ENCODE data around the gene PCBP3. TPM values are rescaled to one million over a fixed set of nuclear protein-coding genes. Genes with fewer than 3 reads are reported as not detected.

The PCBP3 gene
- total RNA-seq, 1 donor from 2014 or later: not detected

DNA sequence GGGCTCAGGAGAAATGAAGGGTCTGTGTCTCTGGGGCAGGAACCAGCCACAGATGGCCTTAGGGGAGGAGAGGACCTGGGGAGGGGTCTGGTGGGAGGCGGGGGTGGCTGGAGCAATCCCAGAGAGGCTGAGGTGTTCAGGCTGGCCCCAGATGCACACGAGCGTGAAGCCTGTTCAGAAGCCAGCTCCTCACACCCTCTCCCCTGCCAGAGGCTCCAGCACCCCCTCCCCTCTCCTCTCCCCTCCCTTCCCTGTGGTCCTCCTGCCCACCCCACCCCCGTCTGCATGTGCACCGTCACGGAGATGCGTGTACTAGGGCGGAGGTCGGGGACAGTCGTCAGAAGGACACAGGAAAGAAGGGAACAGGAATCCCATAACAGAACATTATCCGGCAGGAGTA, 223.0 kb downstream of the PCBP3 start:
- DNase-seq: no peak

GRCh38 chr21:45867041-45867666, 223.6 kb downstream of the PCBP3 start:
- DNase-seq: no peak

DNA sequence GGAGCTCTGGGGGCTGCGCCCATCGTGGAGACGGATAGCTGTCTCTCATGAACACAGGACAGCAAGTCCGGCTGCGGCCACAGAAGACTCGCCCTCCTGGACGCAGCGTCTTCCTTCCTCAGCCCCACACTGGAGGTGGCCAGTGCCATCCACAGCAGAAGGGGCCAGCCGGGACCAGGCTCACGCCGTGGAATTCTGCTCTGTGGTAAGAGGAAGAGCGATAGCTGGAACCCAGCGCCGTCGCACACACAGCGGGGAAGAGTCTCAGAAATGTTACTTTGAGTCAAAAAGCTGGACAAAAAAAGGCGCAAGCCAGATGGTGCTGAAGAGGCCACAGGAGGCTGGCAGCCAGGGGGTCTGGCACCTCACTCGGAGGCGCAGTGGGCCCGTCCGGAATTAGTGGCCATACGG, 224.2 kb downstream of the PCBP3 start:
- DNase-seq: no peak

- no peak for DNase-seq
Observed at GRCh38 chr21:45868086-45868485, 224.6 kb downstream of the PCBP3 start.

DNA sequence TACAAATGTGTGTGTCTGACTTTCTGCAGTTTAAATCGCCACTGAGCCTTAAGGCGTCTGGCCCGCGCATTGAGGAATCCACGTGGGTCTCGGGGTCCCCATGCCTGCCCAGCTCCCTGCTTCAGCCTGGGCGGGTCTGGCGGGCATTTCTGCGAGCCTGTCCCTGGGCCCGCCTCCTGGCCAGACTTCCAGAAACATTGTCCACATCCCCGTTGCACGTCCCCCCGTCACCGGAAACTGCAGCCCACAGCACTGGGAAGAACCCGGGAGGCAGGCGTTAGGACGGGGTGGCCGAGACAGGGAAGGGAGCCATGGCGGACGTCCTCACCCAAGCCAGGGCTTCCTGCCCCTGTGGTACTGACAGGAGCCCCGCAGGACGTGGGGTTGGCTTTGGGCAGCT, 225.0 kb downstream of the PCBP3 start:
- no peak for DNase-seq

DNA sequence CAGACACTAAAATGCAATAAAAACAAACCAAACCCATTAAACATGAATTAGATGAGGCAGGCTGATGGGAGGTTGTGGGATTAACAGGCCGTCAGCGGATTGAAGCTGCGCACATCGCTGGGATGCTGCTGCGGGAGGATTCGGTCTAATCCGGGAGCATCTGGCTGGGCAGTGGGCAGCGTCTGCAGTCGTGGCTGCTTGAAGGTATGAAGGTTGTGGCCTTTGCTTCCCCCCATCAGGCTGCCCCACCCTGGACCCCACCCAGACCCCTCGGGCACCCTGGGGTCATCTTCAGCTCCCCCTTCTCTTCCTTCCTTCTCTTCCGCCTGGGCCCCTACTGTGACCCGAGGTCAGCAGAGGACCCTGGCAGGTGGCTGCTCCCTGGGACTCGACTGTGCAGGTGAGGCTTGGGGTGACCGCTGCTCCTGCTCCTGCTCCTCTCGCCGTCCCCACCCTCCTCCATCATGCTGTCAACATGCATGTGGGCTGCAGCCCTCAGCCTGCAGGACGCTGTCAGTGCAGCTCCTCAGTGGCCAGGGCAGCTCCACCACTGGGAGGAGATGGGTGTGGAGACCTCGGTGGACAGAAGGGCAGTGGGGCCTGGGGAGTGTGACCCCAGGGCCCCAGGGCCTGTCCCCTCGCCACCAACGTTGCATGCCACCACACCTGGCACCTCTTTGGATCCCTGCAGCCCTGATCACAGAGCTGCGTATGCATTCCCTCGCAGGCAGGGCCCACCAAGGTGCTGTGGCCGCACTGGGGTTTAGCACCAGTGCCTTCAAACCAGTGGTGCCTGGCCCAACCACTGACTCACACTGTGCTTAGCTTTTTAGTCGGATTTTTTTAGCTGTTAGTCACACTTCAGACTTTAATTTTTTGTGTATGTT, 225.8 kb downstream of the PCBP3 start:
- no peak for DNase-seq

DNA sequence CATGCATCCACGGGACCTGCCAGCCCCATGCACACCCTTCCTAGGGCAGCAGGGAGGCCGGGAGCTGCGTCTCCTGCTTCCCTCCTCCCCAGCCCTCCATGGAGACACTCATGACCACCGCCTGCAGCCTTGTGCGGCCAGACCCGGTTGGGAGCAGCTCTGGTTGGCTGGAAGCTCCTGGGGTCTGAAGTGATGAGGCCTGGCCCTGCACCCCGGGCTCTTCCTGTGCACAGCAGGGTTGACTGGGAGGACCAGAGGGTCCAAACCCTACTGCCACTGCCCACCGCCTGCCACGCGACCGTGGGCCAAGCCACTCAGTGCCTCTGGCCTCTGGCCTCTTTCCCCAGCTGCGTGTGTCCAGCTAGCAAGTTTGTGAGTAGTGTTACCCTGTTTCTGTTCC, 226.9 kb downstream of the PCBP3 start:
- DNase-seq: no peak

- DNase-seq: no peak
Observed at GRCh38 chr21:45870851-45871615, 227.5 kb downstream of the PCBP3 start.

- no peak for DNase-seq
Observed at GRCh38 chr21:45871616-45872236, 228.2 kb downstream of the PCBP3 start.

- no peak for DNase-seq
Observed at GRCh38 chr21:45872471-45872870, 228.9 kb downstream of the PCBP3 start.

DNA sequence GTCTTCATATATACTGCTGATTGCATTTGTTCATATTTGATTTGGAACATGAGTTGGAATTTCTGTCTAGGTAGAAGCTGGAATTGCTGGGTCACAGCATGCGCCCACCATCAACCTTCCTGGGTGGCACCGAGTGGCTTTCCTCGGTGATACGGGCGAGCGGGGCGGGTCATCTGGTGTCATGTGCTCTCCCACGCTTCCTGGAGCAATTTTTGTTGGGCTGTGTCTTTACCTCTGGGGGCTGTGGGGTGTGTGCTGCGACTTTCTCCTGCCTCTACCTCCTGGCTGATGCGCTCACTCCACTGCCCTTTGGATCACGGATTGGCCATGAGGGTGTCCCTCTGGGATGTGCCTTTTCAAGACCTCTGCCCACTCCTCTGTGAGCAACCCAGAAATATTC, 229.4 kb downstream of the PCBP3 start:
- no peak for DNase-seq

GRCh38 chr21:45873418-45873817, 229.9 kb downstream of the PCBP3 start:
- no peak for DNase-seq

GRCh38 chr21:45873866-45874265, 230.3 kb downstream of the PCBP3 start:
- DNase-seq: no peak

DNA sequence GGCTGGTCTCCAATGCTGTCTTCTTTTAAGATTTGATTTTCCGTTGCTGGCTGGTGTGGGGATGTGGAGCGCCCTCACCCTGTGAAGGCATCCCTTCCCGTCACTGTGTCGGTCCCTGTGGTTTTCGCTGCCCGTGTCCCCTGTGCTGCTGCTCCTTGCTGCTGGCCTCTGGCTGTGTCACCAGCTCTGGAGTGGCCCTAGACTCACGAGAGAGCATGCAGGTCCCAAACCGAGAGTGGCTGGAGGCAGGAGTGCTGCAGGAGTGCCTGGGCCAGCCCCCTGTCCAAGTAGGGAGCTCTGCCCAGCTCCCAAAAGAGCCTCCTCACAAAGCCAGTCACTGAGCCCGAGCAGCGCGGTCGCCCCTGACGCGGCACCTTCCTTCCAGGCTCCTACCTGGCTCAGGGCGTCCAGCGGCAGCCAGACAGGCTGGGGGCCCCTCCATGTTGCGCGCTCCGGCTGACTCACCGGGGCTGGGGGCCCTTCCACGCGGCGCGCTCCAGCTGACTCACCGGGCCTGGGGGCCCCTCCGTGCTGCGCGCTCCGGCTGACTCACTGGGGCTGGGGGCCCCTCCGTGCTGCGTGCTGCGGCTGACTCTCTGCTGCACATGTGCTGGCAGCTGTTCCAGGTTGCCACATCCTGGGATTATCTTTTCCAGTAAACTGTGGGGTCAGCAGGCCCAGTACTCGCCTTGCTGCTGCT, 231.3 kb downstream of the PCBP3 start:
- peak; percentile 58 for DNase-seq

GRCh38 chr21:45875416-45875760, 231.9 kb downstream of the PCBP3 start:
- DNase-seq: no peak

DNA sequence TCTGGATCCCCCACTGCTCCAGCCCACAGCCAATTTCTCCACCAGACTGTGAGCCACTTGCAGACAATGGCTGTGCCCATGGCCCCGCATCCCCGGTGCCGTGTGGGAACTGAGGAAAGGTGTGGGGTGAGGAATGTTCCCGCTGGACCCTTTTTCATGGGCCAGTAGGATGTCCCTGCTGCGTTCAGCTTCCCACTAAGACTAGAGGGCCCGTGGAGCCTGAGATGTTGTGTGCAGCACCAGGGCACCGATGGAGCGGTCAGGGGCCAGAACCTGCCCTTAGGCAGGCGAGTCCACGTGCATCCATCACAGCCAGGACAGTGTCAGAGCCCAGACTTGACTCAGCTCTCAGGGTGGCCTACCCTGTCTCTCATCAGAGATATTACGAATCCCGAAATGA, 232.4 kb downstream of the PCBP3 start:
- no peak for DNase-seq

DNA sequence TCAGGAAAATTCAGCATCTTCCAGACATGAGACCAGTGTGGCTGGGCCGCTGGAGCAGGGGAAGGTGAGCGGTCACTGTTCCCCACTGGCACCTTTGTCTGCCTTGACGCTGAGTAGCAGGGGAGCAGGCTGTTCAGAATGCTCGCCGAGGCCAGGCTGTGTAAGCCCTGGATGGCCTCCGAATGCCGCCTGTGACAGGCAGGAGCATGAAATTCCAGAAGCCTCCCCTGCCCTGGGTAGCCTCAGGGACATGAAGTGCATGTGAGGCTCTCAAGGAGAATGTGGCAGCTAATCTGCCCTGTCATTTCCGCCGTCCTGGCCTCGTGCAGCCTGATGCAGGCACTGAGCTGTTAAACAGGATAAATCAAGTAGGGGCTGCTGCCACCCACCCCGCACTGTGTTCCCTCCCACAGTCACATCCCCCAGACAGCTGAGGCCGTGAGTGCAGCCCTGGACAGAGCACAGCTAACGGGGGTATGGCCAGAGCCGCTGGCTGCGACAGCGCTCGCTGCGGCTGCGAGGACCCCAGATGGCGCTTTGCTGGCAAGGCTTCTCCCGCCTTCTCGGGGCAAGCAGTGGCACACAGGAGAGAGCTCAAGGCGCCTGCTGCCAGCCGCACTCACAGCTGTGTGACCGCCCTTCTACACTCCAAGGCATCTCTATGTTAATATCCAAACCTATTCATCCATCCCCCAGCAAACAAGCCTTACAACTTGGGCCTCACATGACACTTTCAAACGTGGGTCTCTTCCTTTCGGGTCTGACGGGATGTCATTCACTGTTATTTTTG, 233.1 kb downstream of the PCBP3 start:
- no peak for DNase-seq

DNA sequence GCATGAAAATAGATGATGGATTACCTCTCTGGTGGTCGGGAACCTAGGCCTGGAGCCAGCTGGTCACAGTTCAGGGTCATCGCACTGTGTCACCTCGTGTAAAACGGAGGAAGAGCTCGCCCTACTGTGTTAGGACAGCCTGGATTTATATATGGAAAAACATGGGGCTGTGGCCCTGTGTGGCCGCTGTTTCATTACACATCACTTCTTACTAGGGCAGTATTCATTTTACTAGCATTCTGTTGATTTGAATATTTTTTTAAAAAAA, 233.6 kb downstream of the PCBP3 start:
- DNase-seq: no peak

GRCh38 chr21:45877821-45878469, 234.4 kb downstream of the PCBP3 start:
- no peak for DNase-seq

DNA sequence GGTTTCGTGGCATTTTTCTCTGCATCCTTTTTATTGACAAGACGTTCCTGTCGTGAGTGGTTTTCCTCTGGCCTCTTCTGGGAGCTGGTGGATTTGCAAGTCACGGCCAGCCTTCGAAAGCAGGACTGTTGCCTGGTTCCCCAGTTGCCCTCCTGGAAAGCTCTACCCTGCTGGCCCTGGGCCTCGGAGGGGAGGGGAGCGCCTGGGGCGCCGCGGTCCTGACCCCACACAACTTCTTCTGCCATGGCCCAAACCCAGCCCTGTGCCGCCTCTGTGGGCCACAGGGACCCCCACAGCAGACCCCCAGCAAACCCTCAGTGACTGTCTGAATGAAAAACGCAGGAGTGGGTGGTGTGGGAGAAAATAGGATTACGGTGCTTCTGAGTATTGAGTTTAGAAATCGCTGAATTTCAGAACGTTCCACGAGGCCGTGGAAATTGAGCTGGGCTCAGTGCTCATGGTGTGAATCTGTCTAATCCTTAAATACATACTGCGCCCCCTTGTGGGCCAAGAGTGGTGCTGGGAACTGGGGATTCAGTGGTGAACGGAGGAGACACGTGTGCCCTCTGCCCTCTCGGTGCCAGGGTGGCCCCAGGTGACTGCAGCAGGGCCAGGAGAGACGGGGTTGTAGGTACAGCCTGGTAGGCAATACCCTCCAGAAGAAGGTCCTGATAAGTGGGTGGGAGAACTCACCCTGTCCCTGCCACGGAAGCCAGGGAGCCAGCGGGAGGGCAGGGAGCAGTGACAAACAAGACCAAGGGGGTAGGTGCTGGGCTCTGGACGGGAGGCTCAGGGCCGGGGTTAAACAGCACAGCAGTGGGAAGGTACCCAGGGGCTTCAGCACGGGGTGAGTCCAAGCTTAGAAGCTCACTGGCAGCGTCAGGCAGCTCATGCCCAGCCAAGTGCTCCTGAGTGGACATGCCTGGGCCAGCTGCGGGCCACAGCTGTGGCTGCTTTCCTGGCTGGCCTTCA, 236.9 kb downstream of the PCBP3 start:
- peak; percentile 82 for DNase-seq
